H54 (cell line): ENCODE data around the gene HOXB13.
A peak's percentile ranks its signal among the peaks of the same experiment; 100 is the strongest.

Source experiments
- DNase-seq: peaks from one replicate; pipeline ENCODE4 v3.0.0; 2011; ENCODE audit warnings: low spot score, mixed read lengths; ENCODE audit not compliant: insufficient read length
- FAIRE-seq: peaks from 3 replicates; lab custom pipeline; 2011; peaks lifted over from hg19 to GRCh38; lab: Jason Lieb, UNC
- POLR2A ChIP-seq: IDR thresholded peaks from 2 replicates; pipeline ENCODE4 v1.6.1; 2011; ENCODE audit warnings: low read depth, mild to moderate bottlenecking, low read length

HOXB13 gene

DNA sequence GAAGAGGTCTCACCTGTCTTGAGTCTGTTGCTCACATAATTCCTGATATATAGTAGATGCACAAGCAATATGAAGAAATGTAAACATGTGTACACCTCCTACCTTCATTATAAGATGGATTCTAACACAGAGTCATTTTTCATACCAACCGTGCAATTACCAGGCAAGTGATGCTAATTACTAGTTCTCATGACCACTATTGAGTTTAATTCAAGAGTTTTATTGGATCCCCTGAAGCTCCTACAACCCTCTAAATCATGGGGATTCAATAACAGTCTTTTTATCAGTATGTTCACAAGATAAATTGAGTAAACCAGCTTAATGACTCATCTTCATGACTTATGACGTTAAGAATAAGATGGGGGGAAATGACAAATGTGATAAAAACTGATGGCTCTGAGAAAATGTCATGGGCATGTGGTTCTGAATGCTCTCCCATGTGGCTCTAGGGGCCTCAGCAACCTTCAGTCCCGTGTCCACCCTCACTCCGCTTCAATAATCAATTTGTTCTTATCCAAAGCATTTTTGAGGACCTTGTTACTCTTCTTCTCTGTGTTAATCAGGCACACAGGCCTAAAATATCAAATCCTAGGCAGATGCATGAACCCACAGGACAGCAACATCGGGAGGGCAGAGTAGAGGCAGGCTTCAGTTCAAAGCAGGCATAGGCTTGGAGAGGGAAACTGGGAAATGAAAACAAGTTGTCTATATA is 49.0 kb downstream of the HOXB13 start:
- DNase-seq (no peak), FAIRE-seq (no peak)
- no peak for TF ChIP-seq POLR2A

DNA sequence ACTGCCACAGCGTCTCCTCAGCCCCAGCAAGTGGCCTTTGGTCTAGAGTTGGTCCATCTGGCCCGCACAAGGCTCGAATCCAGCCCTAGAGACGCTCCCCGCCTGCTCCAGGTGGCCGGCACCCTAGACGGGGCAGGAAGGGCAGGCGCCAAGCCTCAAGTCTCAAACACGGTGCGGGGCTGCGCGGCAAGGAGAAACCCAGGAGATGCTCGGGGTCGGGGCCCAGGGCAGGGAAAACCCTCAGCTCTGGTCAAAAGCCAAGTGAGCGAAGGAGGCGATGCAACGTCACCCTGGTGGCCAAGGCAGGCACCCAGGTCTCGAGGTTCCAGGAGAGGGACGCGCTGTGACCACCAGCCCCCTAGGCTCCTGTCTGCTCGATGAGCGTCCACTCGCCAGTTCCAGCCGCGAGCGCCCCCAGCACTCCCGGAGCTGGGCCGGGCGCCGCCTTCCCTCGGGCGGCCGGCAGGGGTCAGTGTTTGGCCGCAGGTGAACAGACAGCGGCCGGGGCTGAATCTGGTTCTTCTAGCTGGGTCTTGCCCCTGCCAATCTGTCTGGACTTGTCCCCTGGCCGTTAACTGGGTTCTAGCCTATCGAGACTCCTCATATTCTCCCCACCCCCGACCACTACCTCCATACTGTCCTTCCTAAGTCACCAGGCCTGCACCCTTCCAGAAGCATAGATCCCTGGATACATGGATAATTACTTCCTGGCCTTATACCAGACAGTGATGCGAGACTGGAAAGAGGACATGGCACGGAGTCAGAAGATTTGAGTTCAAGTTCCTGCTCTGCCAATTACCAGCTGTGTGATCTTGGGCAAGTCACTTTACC is 50.2 kb downstream of the HOXB13 start:
- peak; percentile 81 for DNase-seq
- TF ChIP-seq POLR2A: no peak
- no peak for FAIRE-seq

DNA sequence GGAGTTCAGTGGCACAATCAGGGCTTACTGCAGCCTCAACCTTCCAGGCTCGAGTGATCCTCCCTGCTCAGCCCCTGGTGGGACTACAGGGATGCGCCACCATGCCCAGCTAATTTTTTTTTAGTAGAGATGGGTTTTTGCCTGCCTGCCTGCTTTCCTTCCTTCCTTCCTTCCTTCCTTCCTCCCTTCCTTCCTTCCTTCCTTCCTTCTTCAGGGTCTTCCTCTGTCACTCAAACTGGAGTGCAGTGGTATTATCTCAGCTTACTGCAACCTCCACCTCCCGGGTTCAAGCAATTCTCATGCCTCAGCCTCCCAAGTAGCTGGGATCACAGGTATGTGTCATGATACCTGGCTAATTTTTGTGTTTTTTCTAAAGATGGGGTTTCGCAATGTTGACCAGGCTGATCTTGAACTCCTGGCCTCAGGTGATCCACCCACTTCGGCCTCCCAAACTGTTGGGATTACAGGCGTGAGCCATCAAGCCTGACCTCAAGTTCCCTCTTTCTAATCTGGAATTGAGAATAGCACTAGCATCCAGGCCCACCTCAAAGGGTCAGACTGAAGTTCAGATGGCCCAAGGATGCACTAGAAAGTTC is 51.5 kb downstream of the HOXB13 start:
- DNase-seq: no peak
- no peak for TF ChIP-seq POLR2A
- FAIRE-seq: no peak
